ENCODE data around the gene PZP. TPM values are rescaled to one million over a fixed set of nuclear protein-coding genes. Genes with fewer than 3 reads are reported as not detected.

Gene PZP
- total and polyA plus RNA-seq, 2 of the 13 experiments (the other 11 are each of a cell fraction or from before 2014, with no cell fraction given) = 0.07 to 0.89 TPM

GRCh38 chr12:9135903-9136310, 72.3 kb downstream of the PZP start (continued):
- TF ChIP-seq, protein P1, sequence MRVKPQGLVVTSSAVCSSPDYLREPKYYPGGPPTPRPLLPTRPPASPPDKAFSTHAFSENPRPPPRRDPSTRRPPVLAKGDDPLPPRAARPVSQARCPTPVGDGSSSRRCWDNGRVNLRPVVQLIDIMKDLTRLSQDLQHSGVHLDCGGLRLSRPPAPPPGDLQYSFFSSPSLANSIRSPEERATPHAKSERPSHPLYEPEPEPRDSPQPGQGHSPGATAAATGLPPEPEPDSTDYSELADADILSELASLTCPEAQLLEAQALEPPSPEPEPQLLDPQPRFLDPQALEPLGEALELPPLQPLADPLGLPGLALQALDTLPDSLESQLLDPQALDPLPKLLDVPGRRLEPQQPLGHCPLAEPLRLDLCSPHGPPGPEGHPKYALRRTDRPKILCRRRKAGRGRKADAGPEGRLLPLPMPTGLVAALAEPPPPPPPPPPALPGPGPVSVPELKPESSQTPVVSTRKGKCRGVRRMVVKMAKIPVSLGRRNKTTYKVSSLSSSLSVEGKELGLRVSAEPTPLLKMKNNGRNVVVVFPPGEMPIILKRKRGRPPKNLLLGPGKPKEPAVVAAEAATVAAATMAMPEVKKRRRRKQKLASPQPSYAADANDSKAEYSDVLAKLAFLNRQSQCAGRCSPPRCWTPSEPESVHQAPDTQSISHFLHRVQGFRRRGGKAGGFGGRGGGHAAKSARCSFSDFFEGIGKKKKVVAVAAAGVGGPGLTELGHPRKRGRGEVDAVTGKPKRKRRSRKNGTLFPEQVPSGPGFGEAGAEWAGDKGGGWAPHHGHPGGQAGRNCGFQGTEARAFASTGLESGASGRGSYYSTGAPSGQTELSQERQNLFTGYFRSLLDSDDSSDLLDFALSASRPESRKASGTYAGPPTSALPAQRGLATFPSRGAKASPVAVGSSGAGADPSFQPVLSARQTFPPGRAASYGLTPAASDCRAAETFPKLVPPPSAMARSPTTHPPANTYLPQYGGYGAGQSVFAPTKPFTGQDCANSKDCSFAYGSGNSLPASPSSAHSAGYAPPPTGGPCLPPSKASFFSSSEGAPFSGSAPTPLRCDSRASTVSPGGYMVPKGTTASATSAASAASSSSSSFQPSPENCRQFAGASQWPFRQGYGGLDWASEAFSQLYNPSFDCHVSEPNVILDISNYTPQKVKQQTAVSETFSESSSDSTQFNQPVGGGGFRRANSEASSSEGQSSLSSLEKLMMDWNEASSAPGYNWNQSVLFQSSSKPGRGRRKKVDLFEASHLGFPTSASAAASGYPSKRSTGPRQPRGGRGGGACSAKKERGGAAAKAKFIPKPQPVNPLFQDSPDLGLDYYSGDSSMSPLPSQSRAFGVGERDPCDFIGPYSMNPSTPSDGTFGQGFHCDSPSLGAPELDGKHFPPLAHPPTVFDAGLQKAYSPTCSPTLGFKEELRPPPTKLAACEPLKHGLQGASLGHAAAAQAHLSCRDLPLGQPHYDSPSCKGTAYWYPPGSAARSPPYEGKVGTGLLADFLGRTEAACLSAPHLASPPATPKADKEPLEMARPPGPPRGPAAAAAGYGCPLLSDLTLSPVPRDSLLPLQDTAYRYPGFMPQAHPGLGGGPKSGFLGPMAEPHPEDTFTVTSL (CRISPR knock-in tag; IDR thresholded peaks at IDR 0.05; ENCODE audit: borderline replicate concordance) = peak; percentile 92; the same call in 1 of the 2 replicates
- TF ChIP-seq ZNF335 (CRISPR knock-in tag; IDR thresholded peaks at IDR 0.05) (peak; percentile 71; the same call in 1 of the 2 replicates), SKI (IDR thresholded peaks at IDR 0.05; ENCODE audit: partially characterized antibody) (peak; percentile 99), ELF1 (CRISPR knock-in tag; IDR thresholded peaks at IDR 0.05) (peak; percentile 18; the same call in 1 of the 2 replicates), RXRA (CRISPR knock-in tag; IDR thresholded peaks at IDR 0.05) (peak; percentile 38; the same call in 1 of the 2 replicates), GATAD2A (CRISPR knock-in tag; IDR thresholded peaks at IDR 0.05) (peak; percentile 92), ZFP37 (CRISPR knock-in tag; IDR thresholded peaks at IDR 0.05; ENCODE audit: borderline replicate concordance) (no peak), RBM39 (IDR thresholded peaks at IDR 0.05; ENCODE audit: low read depth, low read length, poor library complexity, severe bottlenecking) (no peak), KMT2A (CRISPR knock-in tag; IDR thresholded peaks at IDR 0.05) (0 out of 2 replicates have a peak, but pooled peaks have one; percentile 34), KDM6A (CRISPR knock-in tag; IDR thresholded peaks at IDR 0.05; ENCODE audit: low read depth) (peak; percentile 79), TBX2 (CRISPR knock-in tag; IDR thresholded peaks at IDR 0.05; ENCODE audit: borderline replicate concordance) (0 out of 2 replicates have a peak, but pooled peaks have one; percentile 22), IRF9 (CRISPR knock-in tag; IDR thresholded peaks at IDR 0.05; ENCODE audit: borderline replicate concordance) (no peak), RERE (CRISPR knock-in tag; IDR thresholded peaks at IDR 0.05; ENCODE audit: low read depth) (peak; percentile 84), RAD51 (IDR thresholded peaks at IDR 0.05; ENCODE audit: borderline replicate concordance) (no peak)
- TF ChIP-seq, protein P2, sequence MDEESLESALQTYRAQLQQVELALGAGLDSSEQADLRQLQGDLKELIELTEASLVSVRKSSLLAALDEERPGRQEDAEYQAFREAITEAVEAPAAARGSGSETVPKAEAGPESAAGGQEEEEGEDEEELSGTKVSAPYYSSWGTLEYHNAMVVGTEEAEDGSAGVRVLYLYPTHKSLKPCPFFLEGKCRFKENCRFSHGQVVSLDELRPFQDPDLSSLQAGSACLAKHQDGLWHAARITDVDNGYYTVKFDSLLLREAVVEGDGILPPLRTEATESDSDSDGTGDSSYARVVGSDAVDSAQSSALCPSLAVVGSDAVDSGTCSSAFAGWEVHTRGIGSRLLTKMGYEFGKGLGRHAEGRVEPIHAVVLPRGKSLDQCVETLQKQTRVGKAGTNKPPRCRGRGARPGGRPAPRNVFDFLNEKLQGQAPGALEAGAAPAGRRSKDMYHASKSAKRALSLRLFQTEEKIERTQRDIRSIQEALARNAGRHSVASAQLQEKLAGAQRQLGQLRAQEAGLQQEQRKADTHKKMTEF (CRISPR knock-in tag; IDR thresholded peaks at IDR 0.05) = peak; percentile 83
